RPMI8226 (cell line): ENCODE data around the gene RGS9BP.
"Not testable (repeated sequence)": the region's sequence is repeated elsewhere in the genome, so short reads cannot be mapped to it uniquely, and the experiment has no call there.

Source experiments
- DNase-seq: peaks from one replicate; pipeline ENCODE4 v3.0.0-alpha.2; 2015

Gene RGS9BP

DNA sequence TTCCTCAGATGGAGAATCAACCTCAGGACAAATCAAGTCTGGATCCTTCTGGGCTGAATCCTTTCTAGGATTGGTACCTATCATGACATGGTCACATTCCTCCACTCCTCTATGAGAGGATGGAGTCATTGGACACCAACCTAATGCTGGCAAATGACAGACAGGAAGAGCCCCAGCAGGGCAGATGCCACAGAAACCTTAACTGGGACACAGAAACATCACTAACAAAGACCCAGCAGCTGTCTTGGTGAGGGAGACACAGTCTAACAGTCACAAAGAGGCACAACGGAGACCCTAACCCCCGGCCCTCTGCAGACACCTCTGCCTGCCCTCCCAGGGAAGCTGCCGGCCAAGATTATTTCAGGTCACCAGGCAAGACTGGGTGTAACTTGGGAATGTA, 2.8 kb upstream of the RGS9BP start:
- no peak for DNase-seq

DNA sequence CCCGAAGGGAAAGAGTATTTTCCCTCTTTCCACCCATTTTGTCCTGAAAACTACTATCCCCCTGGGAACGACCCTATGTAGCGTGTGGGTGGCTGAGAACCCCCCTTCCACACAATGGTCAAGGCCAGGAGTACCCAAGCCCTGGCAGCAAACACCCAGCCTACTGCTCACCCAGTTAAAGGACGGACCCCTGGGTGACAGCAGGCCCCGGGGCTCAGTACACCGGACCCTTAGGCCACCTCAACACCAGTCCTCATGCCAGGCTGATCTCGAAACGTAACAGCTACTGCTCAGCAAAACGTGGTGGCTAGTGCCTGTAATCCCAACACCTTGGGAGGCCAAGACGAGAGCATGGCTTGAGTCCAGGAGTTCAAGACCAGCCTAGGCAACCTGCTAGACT, 2.1 kb upstream of the RGS9BP start:
- no peak for DNase-seq

DNA sequence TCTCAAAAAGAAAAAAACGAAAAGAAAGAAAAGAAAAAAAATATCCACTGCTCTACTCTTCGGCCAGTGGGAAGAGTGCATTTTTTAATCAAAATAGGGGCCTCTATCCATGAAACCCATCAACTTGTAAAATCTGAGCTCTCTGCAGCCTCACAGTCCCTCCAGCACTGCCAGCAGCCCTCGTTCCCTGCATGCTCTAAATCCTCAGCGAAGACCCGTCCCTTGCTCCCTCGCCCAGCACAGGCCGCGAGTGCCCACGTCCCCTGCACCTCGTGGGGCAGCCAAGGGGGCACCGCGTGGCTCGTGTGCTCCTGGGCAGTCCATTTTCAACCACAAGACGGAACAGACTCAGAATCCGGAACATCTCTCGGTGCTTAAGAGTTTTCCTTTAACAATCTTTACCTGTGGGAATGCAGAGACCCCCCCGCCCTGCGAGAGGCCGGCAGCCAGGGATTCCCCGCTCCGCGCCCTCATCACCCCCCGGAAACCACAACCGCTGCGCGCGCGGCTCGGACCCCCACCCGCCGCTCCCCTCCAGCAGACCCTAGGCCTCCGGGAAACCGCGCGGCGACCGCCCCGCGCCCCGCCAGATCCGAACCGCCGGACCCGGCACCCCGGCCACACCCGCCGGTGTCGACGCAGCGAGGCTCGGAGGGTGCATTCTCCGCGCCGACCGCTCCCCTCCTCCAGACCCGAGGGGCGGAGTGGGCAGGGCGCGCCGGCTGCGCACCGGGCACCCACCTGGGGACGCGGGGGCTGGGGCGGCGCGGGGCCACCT, 1.3 kb upstream of the RGS9BP start:
- peak; percentile 32 for DNase-seq

DNA sequence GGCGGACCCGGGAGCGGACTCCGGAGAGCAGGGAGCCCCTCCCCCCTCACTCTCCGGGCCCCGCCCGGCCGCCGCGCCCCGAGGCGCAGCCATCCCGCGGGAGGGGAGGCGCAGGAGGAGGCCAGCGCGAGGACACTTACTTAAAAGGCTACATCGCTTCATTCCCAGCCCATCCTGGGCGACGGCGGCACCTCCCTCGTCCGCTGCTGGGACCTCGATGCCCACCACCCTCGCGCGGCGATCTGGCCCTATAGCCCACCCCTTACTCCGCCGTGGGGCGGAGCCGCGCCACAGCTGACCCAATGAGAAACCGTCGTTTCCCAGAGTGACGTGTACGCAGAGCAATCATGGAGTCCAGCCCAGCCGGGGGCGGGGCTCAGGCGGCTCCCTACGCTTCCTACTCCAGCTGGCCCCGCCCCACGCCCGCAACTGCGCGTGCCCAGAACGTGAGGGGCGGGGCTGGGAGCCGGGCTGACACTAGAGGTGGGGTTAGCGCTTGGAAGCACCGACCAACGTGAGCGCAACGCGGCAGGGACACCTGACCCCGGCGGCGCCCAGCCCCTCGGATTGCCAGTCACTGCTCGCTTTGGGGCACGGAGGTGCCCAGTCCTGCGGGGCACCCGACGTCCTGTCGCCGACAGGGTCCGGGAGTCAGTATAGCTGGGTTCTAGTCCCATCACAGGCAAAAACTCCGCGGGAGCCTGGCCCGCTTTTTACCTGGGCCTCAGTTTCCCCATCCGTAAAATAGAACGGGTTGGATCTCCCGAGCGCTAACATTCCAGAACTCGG, 523 bp upstream of the RGS9BP start, which contains the start of gene ANKRD27:
ANKRD27 (minus strand) TSS at position 250 of the 789 bp plus-strand sequence. CDS start 16,165 bp downstream, outside the sequence.
- peak; percentile 96 for DNase-seq

DNA sequence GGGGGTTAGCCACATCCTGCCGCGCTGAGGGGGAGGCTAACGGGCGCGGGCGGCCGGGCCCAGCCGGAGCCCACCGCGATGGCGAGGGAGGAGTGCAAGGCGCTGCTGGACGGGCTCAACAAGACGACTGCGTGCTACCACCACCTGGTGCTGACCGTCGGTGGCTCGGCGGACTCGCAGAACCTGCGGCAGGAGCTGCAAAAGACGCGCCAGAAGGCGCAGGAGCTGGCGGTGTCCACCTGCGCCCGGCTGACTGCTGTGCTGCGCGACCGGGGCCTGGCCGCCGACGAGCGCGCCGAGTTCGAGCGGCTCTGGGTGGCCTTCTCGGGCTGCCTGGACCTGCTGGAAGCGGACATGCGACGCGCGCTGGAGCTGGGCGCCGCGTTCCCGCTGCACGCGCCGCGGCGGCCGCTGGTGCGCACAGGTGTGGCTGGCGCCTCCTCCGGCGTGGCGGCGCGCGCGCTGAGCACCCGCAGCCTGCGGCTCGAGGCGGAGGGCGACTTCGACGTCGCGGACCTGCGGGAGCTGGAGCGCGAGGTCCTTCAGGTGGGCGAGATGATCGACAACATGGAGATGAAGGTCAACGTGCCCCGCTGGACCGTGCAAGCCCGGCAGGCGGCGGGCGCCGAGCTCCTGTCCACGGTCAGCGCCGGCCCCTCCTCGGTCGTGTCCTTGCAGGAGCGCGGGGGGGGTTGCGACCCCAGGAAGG, 692 bp downstream of the RGS9BP start:
- DNase-seq: no peak

DNA sequence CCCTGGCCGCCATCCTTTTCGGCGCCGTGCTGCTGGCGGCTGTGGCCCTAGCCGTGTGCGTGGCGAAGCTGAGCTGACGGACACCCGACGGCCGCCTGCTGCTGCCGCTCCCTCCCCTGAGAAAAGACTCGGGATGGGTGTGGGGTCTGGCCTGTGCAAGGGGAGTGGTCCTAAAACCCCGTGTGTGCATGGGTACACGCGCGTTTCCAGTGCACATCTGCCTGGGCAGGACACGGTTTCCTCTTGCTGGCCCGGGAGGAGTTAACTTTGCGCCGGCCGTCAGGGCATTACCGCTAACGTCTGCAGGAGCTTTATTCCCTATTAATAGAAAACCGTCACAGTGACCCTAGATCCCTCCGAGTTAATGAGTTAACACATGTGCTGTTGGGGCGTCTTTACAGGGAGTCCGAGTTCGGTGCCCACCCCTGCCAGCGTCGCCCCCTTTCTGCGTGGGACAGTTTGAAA, 1.3 kb downstream of the RGS9BP start:
- no peak for DNase-seq

DNA sequence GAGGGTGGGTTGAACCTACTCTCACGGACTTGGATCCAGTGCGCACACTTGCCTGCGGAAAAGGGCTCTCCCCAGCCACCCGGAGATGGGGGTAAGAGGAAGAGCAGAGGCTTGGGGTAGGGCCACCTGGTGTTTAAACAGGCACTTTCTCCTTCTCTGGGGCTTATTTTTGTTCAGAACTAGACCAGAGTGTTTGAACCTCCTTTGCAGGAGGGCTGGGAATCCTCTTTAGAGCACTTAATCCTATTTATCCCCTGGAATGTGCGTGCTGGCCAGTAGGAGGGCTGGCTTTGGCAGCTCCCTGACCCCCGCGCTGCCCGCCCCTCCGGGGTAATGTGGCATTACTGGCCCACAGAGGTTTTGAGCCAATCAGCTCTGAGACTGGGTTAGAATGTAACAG, 2.0 kb downstream of the RGS9BP start:
- no peak for DNase-seq

DNA sequence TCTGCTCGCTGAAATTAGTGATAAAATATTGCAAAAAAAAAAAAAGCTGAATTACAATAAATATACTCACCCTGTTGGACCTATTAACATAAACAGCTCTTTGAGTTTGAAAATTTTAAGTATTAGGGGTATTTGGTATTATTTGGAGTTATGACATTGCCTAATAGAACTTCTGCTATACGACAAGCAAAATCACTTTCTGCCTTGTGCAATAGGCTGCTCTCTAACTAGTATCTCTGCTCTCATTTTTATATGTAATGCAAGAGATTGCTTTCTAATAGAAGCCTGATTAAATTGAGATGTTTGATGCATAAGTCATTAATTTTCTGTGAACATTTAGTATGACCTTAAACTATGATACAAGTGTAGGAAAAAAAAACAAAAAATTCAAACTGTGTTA, 5.3 kb downstream of the RGS9BP start:
- no peak for DNase-seq

DNA sequence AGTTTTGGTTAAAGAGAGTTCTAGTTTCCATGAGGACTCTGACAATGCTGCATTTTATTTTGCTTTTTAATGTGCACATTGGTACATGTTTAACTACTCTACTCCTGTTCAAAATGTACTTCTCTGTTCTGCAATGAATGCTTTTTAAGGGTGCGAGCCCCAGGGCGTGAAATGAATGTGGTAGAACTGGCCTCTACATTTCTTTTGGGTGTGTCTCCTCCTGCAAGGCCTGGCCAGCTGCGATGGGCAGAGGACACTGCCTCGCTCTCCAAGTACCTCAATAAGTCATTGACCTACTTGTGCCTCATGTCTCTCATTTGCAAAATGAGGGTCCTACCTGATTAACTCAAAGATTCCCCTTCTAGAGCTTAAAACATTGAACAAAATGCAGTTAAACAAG, 6.7 kb downstream of the RGS9BP start:
- no peak for DNase-seq

DNA sequence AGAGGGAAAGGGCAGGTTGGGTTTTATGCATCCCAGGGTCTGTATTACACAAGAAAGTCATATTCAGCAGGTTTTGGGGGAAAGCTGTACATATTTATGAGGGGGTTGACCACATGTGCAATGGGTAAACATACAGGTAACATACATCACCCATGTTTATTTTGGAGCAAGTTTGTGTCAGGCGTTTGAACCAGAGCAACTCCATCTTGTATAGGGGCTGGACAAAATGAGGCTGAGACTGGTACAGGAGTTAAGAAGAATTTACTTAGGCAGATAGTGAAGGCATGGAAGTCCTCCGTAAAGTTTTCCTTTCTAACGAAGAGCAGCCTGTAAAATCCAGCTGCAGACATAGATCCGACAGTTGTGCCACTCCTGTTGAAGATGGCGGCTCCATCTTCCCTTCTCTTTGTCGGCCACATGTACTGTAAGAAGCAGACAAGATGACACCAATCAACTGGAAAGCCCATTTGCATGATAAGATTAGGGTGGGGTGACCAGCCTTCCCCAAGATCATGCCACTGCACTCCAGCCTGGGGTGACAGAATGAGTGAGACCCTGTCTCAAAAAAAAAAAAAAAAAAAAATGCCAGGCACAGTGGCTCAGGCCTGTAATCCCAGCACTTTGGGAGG, 11.3 kb downstream of the RGS9BP start:
- no peak for DNase-seq

DNA sequence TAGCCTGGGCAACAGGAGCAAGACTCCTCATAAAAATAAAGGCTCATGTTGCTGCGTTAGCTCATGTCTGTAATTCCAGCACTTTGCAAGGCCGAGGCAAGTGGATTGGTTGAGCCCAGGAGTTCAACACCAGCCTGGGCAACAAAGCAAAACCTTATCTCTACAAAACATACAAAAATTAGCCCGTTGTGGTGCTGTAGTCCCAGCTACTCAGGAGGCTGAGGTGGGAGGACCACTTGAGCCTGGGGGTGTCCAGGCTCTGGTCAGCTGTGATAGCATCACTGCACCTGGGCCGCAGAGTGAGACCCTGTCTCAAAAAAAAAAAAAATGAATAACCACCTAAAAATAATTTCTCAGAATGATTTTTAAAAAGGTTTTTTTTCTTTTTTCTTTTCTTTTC, 12.0 kb downstream of the RGS9BP start:
- no peak for DNase-seq

DNA sequence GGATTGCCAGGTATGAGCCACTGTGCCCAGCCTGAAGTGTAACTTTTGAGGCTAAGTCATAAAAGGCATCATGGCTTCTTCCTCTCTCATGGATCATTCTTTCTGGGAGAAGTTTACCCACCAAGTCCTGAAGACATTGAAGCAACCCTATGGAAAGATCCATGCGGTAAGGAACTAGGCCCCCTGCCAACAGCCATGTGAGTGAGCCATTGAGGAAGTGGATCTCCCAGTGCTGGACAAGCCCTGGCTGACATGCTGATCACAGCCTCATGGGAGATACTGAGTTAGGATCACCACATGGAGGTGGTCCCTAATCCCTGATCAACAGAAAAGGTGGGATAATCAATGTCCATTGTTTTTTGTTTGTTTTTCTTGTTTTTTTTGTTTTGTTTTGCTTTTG, 12.7 kb downstream of the RGS9BP start:
- DNase-seq: no peak

DNA sequence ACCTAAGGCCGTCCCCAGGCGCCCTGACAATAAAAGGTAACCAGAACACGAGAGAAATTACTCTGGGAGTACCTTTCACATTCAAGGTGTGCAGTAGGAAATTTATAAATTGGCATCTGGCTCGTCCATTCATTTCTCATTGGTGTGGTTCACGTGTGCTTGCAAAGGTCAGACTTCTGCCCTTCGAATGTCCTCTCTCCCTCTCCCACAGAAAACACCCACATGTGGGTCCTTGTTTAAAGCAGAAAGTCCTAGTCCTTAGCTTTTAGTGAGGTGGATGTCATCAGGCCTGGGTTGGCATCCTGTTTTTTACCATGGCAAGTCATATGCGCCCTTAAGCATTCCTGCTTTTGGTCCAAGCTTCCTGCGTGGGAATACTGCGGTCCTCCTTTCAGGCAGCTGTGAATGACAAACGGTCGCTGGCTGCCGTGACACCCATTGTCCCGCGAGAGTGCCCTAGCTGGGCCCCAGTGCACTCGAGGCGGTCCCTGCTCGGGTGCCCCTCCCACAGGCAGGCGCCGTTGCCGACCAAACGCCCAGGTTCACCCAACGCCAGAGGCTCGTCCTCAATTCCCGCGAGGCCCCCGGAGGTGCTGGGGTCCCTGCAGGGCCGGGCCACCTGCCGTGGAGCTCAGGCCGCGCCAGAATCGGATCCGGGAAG, 15.8 kb downstream of the RGS9BP start, which contains the start of gene NUDT19:
NUDT19 (plus strand) TSS at position 531 of the 661 bp plus-strand sequence. CDS start 140 bp downstream, outside the sequence.
- peak; percentile 87 for DNase-seq

DNA sequence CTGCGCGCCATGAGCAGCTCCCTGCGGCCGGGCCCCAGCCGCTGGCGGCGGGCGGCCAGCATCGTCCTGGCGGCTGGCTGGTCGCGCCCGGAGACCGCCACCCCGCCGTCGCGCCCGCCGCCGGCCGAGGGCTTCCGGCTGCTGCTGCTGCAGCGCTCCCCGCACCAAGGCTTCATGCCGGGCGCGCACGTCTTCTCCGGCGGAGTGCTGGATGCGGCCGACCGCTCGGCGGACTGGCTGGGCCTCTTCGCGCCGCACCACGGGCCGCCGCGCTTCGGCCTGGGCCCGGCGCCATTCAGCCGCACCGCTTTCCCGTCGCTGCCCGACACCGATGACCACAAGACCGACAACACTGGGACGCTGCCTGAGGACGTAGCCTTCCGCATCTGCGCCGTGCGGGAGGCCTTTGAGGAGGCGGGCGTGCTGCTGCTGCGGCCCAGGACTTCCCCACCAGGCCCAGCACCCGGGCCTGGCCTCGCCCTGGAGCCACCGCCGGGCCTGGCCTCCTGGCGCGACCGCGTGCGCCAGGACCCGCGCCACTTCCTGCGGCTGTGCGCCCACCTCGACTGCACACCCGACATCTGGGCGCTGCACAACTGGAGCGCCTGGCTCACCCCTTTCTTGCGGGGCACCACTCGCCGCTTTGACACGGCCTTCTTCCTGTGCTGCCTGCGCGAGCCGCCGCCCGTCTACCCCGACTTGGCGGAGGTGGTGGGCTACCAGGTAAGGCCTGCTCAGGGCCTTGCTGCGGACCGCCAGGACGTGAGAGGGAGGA, 16.5 kb downstream of the RGS9BP start:
- peak; percentile 61 for DNase-seq

DNA sequence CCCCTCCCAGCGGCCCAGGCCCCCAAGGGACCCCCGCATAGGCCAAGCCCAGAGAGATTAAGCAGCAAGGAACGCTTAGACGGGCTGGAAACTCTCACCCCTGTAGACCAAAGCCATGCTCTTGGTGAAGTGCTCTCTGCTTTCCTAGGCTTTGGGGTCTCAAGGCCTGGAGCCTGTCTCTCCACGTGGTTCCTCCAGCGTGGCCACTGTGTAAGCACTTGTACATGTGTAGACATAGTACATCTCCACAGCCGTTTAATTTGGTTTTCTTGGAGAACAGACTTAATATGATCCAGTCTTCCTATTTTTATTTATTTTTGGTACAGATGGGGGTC, 17.0 kb downstream of the RGS9BP start:
- peak; percentile 4 for DNase-seq

DNA sequence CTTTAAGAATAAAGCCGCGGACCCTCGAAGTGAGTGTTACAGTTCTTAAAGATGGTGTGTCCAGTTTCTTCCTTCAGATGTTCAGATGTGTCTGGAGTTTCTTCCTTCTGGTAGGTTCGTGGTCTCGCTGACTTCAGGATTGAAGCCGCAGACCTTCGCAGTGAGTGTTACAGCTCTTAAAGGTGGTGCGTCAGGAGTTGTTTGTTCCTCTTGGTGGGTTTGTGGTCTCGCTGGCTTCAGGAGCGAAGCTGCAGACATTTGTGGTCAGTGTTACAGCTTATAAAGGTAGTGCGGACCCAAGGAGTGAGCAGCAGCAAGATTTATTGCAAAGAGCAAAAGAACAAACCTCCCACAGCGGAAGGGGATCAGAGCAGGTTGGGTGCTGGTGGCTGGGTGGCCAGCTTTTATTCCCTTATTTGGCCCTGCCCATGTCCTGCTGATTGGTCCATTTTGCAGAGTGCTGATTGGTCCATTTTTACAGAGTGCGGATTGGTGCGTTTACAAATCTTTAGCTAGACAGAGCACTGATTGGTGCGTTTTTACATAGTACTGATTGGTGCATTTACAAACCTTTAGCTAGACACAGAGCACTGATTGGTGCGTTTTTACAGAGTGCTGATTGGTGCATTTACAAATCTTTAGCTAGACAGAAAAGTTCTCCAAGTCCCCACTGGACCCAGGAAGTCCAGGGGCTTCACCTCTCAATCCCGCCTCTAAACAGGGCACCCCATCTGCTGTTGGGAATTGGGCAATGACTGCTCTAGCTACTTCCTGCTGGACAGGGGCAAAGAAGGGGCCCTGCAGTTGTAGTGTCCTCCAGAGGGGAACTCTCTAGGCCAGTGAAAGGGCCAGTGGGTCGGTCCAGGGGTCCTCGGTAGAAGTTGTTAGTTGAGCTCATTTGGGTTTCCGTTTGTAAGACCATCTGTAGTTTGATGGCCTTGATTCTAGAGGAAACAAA, 17.8 kb downstream of the RGS9BP start:
- not testable (repeated sequence) for DNase-seq

DNA sequence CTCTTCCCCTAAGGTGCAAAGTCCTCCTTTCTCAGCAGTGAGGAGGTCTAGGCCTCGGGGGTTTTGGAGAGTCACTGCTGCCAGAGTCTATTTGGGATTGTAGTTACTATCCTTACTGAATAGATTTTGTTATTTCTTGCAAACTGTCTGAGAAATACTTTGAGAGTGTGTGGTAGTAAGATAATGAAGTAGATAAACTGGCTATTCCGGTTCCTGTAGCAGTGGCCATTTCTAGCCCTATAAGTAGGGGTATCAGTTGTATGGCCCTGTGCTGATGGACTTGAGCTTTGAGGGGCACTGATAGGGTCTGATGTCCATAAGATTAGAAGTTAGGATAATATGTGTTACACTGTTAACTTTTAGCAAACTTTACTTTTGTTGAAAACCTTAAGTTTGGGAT, 18.7 kb downstream of the RGS9BP start:
- DNase-seq: not testable (repeated sequence)

DNA sequence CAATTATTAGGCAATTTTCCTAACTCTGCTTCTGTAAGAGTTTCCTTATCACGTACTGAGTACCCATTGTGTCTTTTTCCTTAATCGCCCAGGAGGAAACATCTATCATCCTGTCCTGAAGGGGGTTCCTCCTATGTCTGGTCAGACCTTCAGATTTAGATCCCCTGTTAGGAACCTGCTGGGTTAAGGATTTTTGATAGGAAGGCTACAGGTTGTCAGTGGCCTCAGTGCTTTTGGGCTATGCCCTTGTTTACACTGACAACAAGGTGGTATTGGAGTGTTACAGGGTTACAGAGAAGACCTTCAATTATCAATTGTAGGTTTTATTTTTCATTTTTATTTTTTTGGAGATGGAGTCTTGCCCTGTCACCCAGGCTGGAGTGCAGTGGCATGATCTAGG, 19.2 kb downstream of the RGS9BP start:
- DNase-seq: not testable (repeated sequence)

DNA sequence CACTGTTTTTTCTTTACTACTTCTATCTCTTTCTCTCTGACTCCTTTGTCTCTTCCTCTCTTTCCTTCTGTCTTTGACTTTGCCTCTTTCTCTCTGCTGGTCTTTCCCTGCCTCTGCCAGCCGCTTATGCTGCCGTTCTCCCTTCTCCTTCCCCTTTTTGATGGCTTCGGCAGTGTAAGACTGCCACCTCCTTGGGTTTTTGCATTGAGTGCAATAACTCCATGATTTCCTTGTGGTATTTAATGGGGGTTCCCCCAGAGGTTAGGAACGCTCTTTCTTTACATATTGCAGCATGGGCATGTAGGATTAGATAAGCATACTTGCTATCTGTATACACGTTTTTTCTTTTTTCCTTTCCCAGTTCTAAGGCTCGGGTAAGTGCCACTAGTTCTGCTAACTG, 19.9 kb downstream of the RGS9BP start:
- not testable (repeated sequence) for DNase-seq

DNA sequence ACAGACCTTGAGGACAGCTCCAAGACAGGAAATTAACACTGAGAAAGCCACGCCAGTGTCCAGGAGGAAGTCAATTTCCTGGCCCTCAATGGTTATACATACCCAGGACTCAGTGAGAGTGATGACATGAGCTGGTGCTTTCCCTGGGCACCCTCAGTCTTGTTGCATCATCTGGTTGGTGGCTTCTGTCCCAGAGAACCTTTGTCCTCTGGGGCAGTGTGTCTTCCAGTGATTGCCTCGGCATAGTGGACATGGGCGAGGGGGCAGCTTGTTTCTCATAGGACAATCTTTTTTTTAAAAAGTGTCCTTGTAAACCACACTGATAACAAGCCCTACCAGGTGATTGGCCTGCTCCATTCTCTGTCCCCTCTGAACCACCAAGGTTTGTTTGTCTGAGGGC, 21.1 kb downstream of the RGS9BP start:
- not testable (repeated sequence) for DNase-seq
